ENCODE data around the gene SMAD7.

SMAD7 gene

GRCh38 chr18:48929212-48929612 lies 21.6 kb downstream of the SMAD7 start:
- DNase-seq: no peak

DNA sequence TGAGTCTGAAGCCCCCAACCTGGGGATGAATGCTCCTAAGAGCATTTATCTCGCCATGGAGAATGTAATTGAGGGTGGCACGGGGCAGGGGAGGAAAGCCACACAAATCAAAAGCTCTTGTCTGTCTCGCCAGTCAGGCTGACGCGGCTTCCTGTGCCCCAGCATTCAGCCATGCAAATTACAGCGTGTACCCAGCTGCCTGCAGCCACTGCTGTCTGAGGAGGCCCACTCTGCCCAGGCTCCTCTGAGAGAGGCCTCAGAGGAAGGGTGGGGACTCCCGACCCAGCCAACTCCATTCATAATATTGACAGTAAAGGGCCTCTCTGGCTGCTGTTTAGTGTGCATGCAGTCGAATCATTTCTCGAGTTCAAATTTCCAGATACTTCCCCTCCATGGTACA lies 22.0 kb downstream of the SMAD7 start:
- DNase-seq: peak; percentile 92 to 95

DNA sequence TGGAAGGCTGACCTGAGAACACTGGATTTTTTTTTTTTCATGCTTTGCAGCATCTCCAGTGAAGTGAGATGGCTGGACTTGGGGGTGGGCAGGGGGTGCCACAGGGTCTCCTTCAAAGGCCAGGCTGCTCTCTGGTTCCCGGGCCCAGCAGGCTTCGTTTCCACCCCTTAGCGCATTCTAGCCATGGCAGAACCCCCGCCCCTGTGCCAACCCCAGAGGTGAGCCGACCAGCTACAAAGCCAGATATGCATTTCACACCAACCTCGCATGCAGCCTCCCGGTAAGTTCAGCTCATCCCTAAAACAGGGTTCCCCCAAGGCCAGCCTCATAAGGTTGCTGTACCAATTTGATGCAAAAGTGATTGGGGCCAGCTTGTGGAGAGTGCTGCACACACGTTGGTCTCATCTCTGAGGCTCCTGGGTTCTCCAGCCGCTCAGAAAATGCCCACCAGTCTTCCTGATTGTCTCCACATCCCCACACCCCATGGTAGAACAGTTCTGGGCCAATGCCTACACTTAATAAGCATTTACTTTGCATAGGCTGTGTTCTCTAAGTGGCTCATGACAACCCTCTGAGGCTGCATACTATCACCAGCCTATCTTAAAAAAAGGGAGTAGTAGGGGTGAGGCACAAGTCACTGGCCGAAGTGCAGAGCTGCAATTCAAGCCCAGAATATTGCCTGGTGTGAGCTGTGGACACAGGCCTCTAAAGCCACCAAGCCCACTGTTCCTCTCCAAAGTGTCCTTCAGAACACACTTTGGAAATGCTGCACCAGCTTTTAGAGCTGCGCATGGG lies 23.3 kb downstream of the SMAD7 start:
- no peak for DNase-seq

GRCh38 chr18:48926420-48926857 lies 24.3 kb downstream of the SMAD7 start:
- peak; percentile 85 to 91 for DNase-seq

DNA sequence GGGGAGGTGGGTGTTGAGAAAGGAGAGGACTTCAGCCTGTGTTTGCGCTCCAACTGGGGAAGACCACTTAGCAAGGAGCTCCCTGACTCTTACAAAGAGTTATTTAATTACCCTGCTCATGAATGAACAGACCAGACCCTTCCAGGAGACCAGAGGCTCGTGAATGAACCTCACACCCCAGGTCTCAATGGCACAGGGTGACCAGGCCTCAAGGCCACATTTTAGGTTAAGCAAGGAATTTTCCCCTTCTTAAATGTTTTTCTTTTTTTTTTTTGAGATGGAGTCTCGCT lies 25.3 kb downstream of the SMAD7 start:
- DNase-seq: no peak

GRCh38 chr18:48924630-48925490 lies 25.9 kb downstream of the SMAD7 start:
- no peak for DNase-seq

DNA sequence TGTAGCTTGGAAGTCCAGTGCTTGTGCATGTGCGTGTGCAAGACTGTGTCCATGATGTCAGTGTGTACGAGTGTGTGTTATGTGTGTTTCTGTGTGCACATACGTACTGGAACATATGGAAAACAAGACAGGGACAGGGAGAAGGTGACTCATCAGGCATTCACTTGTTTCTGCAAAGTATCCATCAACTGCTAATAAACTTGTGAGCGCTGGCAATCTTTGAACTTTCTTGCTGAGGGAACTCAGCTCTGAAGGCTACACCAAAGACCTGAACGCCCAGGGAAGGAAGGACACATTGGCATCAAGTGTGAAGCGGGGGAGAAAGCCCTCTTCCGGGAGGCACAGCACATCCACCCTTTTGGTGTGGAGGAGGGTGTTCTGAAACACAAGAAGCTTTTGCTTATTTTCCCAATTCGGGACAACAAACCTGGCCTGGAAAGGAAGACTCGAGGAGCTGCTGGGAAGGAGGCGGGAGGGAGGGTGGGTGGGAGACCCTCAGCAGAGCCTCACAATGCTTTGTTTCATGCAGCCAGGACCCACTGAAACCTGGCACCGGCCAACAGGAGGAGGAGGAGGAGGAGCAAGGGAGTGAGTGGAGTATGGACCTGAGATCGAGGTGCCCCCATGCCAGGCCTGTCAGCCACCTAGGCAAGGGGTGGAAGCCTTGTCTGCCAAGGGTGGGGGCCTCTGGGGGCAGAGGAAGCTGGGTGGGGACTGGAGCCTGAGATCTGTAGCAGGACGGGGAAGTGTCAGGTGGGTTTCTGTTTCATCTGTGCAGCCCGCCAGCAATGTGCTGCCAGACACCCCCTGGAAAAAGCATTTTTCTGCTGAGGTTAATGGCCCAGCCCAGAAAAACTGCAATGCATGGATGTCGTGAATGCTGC lies 26.8 kb downstream of the SMAD7 start:
- DNase-seq: no peak

DNA sequence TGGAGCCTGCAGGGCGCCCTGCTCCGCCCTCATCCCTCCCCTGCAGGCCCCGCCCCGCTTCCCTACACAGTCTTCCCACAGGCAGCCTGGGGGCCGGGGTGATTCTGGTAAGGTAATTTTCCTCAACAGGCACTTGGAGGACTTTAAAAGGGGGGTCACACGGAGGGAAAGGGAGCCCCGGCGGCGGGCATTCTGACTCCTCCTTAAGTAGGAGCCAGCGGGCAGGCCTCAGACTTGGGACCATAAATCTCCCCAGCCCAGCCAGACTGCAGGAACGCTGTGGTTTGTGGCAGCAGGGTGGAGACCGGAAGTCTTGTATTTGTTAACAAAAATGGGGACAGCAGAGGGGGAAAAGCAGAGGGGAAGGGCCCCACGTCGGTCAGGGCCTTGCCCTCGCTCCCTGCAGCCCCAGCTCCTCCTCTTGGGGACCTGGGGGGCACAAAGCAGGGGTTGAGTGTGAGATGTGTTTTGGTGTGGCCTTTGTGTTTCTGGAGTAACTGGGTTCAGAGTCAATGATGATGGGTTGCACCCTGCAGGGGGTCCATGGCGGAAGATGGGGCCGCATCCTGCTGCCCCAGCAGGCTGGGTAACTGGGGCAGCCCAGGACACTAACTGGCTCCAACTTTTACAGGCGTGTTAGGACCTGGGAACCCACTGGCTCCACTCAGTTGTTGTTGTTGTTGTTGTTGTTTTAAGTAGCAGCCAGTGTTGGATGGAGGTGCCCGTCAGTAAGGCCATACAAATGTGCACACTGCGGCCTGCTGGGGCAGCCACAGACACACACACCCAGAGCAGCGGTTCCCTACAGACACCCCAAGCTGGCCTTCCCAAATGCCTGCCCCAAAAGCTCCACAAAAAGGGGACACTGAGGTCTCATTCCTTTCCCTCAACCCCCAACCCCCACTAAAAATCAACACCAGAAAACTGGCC lies 27.7 kb downstream of the SMAD7 start:
- DNase-seq: peak in 1 of 2 experiments; percentile 35

- DNase-seq: no peak
Measured at GRCh38 chr18:48922226-48922800, 28.5 kb downstream of the SMAD7 start.

DNA sequence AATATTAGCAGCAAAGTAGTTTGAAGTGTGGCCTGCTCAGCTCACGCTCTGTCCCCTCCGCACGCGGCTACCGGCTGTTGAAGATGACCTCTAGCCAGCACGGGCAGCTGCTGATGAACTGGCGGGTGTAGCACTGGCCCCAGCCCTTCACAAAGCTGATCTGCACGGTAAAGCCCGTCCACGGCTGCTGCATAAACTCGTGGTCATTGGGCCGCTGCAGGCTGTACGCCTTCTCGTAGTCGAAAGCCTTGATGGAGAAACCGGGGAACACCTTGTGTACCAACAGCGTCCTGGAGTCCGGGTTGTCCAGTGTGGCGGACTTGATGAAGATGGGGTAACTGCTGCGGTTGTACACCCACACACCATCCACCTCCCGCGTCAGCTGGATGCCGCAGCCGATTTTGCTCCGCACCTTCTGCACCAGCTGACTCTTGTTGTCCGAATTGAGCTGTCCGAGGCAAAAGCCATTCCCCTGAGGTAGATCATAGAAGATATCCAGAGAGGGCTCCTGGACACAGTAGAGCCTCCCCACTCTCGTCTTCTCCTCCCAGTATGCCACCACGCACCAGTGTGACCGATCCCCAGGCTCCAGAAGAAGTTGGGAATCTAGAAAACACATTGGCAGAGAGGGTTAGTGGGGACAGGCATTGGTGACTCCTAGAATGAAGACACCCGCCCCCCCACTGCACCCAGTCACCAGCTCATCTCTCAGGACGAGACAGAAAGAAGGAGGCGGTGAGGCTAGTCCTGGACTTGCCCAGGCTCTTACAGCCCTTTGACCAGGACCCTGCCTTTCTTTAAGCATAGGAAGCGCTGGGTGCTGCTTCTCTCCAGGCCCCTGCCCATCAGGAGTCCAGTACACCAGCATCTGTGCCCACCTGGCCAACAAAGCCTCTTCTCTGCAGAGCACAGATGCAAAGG lies 29.2 kb downstream of the SMAD7 start:
- no peak for DNase-seq

DNA sequence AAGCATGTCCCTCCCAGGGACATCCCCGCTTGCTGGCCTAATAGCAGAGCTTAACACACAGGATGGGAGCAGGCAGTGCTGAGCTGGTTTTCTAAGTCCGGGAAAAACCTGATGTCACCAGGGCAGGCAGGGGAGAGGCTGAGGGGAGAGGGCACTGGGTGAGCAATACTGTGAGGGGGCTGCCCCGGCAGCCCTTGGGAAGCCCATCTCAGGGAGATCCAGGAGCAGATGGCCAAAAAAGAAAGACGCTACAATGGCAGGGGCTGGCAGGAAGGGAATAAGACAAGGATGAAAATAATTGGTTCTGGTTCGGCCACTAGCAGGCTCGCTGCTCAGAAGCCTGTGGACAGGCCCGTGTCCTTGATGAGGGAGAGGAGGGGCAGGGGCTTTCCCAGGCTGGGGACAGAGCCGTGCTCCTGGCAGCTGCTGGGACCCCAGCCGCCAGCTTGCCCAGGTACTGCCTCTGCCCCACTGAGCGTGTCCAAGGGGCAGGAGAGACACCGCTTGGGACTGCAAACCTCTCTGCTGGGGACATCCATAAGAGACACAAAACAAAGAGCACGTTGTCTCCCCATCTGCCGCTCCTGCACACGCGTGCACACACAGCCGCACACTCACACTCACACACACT lies 30.2 kb downstream of the SMAD7 start:
- DNase-seq: no peak

DNA sequence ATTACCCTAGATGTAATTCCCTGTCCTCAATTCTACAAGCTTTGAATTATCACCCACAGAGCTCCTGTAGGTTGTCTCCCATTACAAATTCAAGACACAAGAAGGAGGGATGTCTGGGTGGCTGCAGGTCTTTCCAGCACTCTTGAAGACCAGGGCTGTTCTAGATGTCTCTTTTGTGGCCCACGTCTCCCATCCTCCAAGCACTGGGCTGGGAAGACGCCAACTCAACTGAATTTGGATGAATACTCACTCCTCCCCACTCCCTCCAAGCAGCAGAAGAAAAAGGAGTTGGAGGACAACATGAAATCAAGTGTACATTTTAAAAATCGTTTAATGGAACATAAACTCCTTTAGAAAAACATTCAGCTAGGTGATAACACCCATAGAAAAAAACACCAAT lies 31.2 kb downstream of the SMAD7 start:
- DNase-seq: no peak

DNA sequence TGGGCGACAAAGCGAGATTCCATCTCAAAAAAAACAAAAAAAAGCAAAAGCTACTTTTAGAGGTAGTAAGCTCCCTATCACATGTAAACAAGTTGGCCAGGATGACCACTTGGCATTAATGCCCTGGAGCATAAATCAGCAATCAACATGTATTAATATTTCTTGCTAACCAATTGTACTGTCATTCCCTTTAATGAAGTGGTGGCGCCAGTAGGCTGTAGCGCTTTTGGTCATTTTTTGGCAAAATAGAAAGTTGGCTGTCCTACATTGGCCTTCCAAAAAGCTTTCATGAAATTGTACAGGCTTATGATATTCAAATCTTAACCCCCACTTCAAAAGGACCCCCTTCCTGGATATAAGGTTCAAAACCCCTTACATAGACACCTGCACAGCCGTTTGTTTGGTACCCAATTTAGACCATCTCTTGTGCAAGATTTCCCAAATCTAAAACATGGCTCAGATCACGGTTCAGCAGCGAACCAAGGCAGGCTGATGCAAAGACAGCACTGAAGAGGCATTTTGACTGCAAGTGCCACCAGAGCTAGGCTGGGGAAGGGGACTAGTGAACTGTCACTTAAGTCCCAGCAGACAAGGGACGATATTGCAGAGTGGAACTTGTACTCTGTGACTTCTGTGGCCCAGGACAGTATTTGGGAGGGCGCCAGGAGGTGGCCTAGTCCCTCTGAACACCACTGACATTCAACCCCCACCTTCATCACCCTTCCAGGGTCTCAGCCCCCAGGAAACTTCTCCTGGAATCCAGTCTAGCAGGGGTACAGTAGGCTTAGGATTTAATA lies 31.9 kb downstream of the SMAD7 start:
- DNase-seq: no peak

GRCh38 chr18:48917579-48918517 lies 32.9 kb downstream of the SMAD7 start:
- DNase-seq: no peak

- DNase-seq: no peak
Measured at GRCh38 chr18:48915626-48916425, 34.9 kb downstream of the SMAD7 start.

GRCh38 chr18:48914581-48915251 lies 36.0 kb downstream of the SMAD7 start:
- DNase-seq: no peak

- no peak for DNase-seq
Measured at GRCh38 chr18:48913775-48914174, 37.0 kb downstream of the SMAD7 start.

Measured in SHP77 (cell line).